Endodermal cell (in vitro differentiated cells): ENCODE measurements around the gene BEST2. TPM values are rescaled to one million over a fixed set of nuclear protein-coding genes. Genes with fewer than 3 reads are reported as not detected.
A peak's percentile ranks its signal among the peaks of the same experiment; 100 is the strongest.

Experiments
- DNase-seq: peaks from one replicate; pipeline ENCODE4 v3.0.0-alpha.2; 2017
- H3K27ac ChIP-seq: 2 replicates; pipeline ENCODE4 v1.5.1; 2013; ENCODE audit warnings: mild to moderate bottlenecking, low read depth, low read length, moderate library complexity
- H3K27me3 ChIP-seq: 2 replicates; pipeline ENCODE4 v1.6.1; 2013; ENCODE audit warnings: mild to moderate bottlenecking, low read length, moderate library complexity; ENCODE audit not compliant: insufficient read depth, control insufficient read depth, poor library complexity, severe bottlenecking
- H3K36me3 ChIP-seq: 2 replicates; pipeline ENCODE4 v1.7.0; 2013; ENCODE audit warnings: mild to moderate bottlenecking, low read length, moderate library complexity; ENCODE audit not compliant: control insufficient read depth, insufficient read depth
- H3K4me1 ChIP-seq: one replicate; pipeline ENCODE4 v1.7.0; 2013; ENCODE audit warnings: low read length; ENCODE audit not compliant: control insufficient read depth, insufficient read depth
- H3K4me3 ChIP-seq: 2 replicates; pipeline ENCODE4 v1.5.1; 2013; ENCODE audit warnings: mild to moderate bottlenecking, low read length, moderate library complexity
- H3K9ac ChIP-seq: 2 replicates; pipeline ENCODE4 v1.6.1; 2013; ENCODE audit warnings: mild to moderate bottlenecking, low read length, moderate library complexity; ENCODE audit not compliant: poor library complexity, severe bottlenecking; ENCODE audit errors: extremely low read depth
- H3K9me3 ChIP-seq: 2 replicates; pipeline ENCODE4 v1.6.1; 2013; ENCODE audit warnings: mild to moderate bottlenecking, low read length, moderate library complexity; ENCODE audit not compliant: control insufficient read depth
- H3K27ac Mint-ChIP-seq: 2 replicates; pipeline ENCODE4 v1.8.0; 2020; ENCODE audit warnings: mixed read lengths
- H3K27me3 Mint-ChIP-seq: 2 replicates; pipeline ENCODE4 v1.8.0; 2021; ENCODE audit warnings: mild to moderate bottlenecking, mixed read lengths; ENCODE audit not compliant: insufficient read depth
- H3K36me3 Mint-ChIP-seq: 2 replicates; pipeline ENCODE4 v1.8.0; 2020; ENCODE audit warnings: low read depth, mixed read lengths
- H3K4me1 Mint-ChIP-seq: 2 replicates; pipeline ENCODE4 v1.8.0; 2020; ENCODE audit warnings: mixed read lengths
- H3K4me3 Mint-ChIP-seq: 2 replicates; pipeline ENCODE4 v1.8.0; 2020; ENCODE audit warnings: mild to moderate bottlenecking, moderate library complexity, mixed read lengths
- H3K9me3 Mint-ChIP-seq: 2 replicates; pipeline ENCODE4 v1.8.0; 2020; ENCODE audit warnings: mild to moderate bottlenecking, mixed read lengths
- WGBS, 2 experiments: methylation state at CpG; one replicate each; pipeline versions ENCODE4 v1.1.5 to v1.1.7; 2013; ENCODE audit warnings: missing lambda C conversion rate in 2 of 2, mixed read lengths in 1 of 2; ENCODE audit not compliant: insufficient coverage in 1 of 2, insufficient read length in 1 of 2; 5-methylcytosine and 5-hydroxymethylcytosine counted together
- total RNA-seq, 2 donors: library from RNA; stranded (reverse); fragmentation: NEBNext Ultra II Directional in 1 of 2; extraction: Animal tissue kit (Norgen Biotek cat#: 25700) in 1 of 2; gene quantifications; 2 replicates in 1 of 2; 3 replicates in 1 of 2; pipeline ENCODE4 v1.2.1, GENCODE V29; 2021
- TF ChIP-seq, protein P1 (sequence below): fragments of 200-600 bp; sonication (generic); conservative IDR thresholded peaks from 2 replicates; pipeline ENCODE4 v1.5.0; 2021; ENCODE audit warnings: antibody characterized with exemption, mild to moderate bottlenecking

Gene BEST2
- total RNA-seq, 2 donors from 2014 or later = 0.95 to 1.2 TPM

- H3K4me3 ChIP-seq = peak overlapping the region; percentile 100
- Mint-ChIP-seq H3K27me3 (no peaks in the 10 kb centered on the region), H3K36me3 (peaks cover 28% of the 10 kb centered on the region), H3K4me1 (peaks cover 18% of the 10 kb centered on the region), H3K9me3 (no peaks in the 10 kb centered on the region), H3K27ac (peak overlapping the region; percentile 95), H3K4me3 (peak overlapping the region; percentile 93)
- peaks cover 2% of the 10 kb centered on the region for H3K4me1 ChIP-seq
- TF ChIP-seq, protein P1, sequence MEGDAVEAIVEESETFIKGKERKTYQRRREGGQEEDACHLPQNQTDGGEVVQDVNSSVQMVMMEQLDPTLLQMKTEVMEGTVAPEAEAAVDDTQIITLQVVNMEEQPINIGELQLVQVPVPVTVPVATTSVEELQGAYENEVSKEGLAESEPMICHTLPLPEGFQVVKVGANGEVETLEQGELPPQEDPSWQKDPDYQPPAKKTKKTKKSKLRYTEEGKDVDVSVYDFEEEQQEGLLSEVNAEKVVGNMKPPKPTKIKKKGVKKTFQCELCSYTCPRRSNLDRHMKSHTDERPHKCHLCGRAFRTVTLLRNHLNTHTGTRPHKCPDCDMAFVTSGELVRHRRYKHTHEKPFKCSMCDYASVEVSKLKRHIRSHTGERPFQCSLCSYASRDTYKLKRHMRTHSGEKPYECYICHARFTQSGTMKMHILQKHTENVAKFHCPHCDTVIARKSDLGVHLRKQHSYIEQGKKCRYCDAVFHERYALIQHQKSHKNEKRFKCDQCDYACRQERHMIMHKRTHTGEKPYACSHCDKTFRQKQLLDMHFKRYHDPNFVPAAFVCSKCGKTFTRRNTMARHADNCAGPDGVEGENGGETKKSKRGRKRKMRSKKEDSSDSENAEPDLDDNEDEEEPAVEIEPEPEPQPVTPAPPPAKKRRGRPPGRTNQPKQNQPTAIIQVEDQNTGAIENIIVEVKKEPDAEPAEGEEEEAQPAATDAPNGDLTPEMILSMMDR = peak; percentile 66
- H3K27me3 ChIP-seq = no peaks in the 10 kb centered on the region
- WGBS, 2 experiments = 1% methylated on average over 11 to 14 of the region's 15 CpGs
- peaks cover 27% of the 10 kb centered on the region for H3K36me3 ChIP-seq
- peak; percentile 53 for DNase-seq
- peak overlapping the region; percentile 94 for H3K9ac ChIP-seq
- H3K9me3 ChIP-seq = no peaks in the 10 kb centered on the region
- H3K27ac ChIP-seq = peak overlapping the region; percentile 88
Measured at GRCh38 chr19:12733369-12734214, 18.0 kb upstream of the BEST2 start.

DNA sequence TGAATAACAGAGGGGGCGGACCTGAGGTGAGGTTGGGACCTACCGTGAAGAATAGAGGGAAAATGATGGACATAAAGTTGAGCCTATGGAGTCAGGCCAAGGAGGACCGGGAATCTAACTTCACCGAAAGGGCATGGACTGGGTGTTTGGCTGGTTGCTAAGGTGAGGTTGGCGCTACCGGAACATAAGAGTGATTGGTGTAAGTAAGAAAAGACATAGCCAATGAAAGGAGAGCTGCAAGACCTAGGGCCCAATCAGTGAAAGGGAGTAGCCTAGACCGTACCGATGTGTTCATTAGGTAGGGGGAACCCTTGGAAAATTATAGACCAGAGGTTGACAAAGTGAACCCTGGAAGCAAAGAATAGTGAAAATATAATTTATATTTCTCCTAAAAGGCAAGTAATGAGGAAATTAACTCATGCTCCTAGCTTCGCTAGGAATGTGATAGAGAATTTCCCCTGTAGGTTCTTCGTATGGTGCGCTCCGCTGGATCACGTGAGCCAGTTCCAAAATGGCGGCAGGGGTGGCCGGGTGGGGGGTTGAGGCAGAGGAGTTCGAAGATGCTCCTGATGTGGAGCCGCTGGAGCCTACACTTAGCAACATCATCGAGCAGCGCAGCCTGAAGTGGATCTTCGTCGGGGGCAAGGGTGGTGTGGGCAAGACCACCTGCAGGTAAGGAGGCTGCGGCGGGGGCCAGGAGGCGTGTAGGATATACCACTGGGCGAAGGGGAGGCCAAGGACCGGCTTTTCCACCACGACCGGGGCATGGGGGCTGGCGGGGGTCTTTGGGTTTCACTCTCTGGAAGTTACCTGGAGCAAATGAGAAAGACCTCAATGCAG is 14.4 kb upstream of the BEST2 start, which contains the start of gene GET3:
GET3 (plus strand) TSS at position 503 of the 840 bp plus-strand sequence; CDS start at position 512, 9 bp downstream.
- TF ChIP-seq, protein P1 = no peak
- Mint-ChIP-seq H3K27ac (peak within 1 kb of the TSS; percentile 99), H3K4me3 (peak within 1 kb of the TSS; percentile 100)

GRCh38 chr19:12737835-12738351 is 13.7 kb upstream of the BEST2 start:
- TF ChIP-seq, protein P1 = no peak

More for the DNA sequence above, 14.4 kb upstream of the BEST2 start, which contains the start of gene GET3:
- Mint-ChIP-seq H3K36me3 (peaks cover 22% of the 10 kb centered on the region), H3K27me3 (no peaks in the 10 kb centered on the region), H3K9me3 (no peaks in the 10 kb centered on the region), H3K4me1 (peaks cover 17% of the 10 kb centered on the region)
- H3K4me3 ChIP-seq = peak within 1 kb of the TSS; percentile 100
- H3K9me3 ChIP-seq = no peaks in the 10 kb centered on the region
- H3K9ac ChIP-seq = peak within 1 kb of the TSS; percentile 91
- peak within 1 kb of the TSS; percentile 97 for H3K27ac ChIP-seq
- no peaks in the 10 kb centered on the region for H3K27me3 ChIP-seq
- 0 to 1% methylated on average over 21 to 29 of the region's 29 CpGs for WGBS, 2 experiments
- peaks cover 23% of the 10 kb centered on the region for H3K36me3 ChIP-seq
- peak; percentile 98 for DNase-seq
- H3K4me1 ChIP-seq = peaks cover 2% of the 10 kb centered on the region

More at GRCh38 chr19:12737835-12738351, 13.7 kb upstream of the BEST2 start:
- Histone ChIP-seq H3K4me3 (peak overlapping the region; percentile 100), H3K27me3 (no peaks in the 10 kb centered on the region), H3K36me3 (peaks cover 26% of the 10 kb centered on the region), H3K9me3 (no peaks in the 10 kb centered on the region), H3K27ac (peak overlapping the region; percentile 97), H3K4me1 (peaks cover 2% of the 10 kb centered on the region), H3K9ac (peak overlapping the region; percentile 91)
- peak overlapping the region; percentile 99 for H3K27ac Mint-ChIP-seq
- WGBS, 2 experiments = 19 to 20% methylated on average over 13 of the region's 13 CpGs
- H3K36me3 Mint-ChIP-seq = peaks cover 24% of the 10 kb centered on the region
- DNase-seq = no peak
- peaks cover 15% of the 10 kb centered on the region for H3K4me1 Mint-ChIP-seq
- H3K27me3 Mint-ChIP-seq = no peaks in the 10 kb centered on the region
- peak overlapping the region; percentile 100 for H3K4me3 Mint-ChIP-seq
- H3K9me3 Mint-ChIP-seq = no peaks in the 10 kb centered on the region
